Astrocyte of the spinal cord (primary cell): Measurements from ENCODE around the gene DUSP18.
A peak's percentile ranks its signal among the peaks of the same experiment; 100 is the strongest.
"Not testable (repeated sequence)": the region's sequence is repeated elsewhere in the genome, so short reads cannot be mapped to it uniquely, and the experiment has no call there.

Experiments used
- DNase-seq: peaks from one replicate; pipeline ENCODE4 v3.0.0; 2011; ENCODE audit warnings: low read depth, low spot score
- H3K4me3 ChIP-seq: 2 replicates; pipeline ENCODE4 v1.5.1; 2011; ENCODE audit warnings: low read depth, mild to moderate bottlenecking, low read length, moderate library complexity
- CTCF ChIP-seq: IDR thresholded peaks from 2 replicates; pipeline ENCODE4 v1.5.1; 2012; ENCODE audit warnings: low read depth, mild to moderate bottlenecking, low read length, inconsistent platforms
- in situ Hi-C: cut with HindIII; loops from 2 replicates; pipeline ENCODE4 v1.10.0; 2017; ENCODE audit warnings: low sequenced_read_pairs

Gene DUSP18

GRCh38 chr22:30635273-30636225, 32.1 kb downstream of the DUSP18 start, which contains the start of gene SLC35E4:
SLC35E4 (plus strand) TSS chr22:30635781; CDS start chr22:30636451, 670 bp downstream.
- peak; percentile 31 for TF ChIP-seq CTCF
- peak; percentile 92 for DNase-seq
- in situ Hi-C loops, result no loop called here
- peak within 1 kb of the TSS; percentile 44 for H3K4me3 ChIP-seq

- peak; percentile 86 for DNase-seq
- peak overlapping the region; percentile 41 for H3K4me3 ChIP-seq
- peak; percentile 93 for TF ChIP-seq CTCF
- in situ Hi-C loops, result no loop called here
Observed at GRCh38 chr22:30634471-30635233, 33.0 kb downstream of the DUSP18 start.

GRCh38 chr22:30631469-30631868, 36.2 kb downstream of the DUSP18 start:
- in situ Hi-C loops, DNase-seq, H3K4me3 ChIP-seq: not testable (repeated sequence)

GRCh38 chr22:30628491-30628890, 39.2 kb downstream of the DUSP18 start:
- DNase-seq, result no peak
- no peak overlapping the region for H3K4me3 ChIP-seq
- in situ Hi-C loops, result no loop called here
- TF ChIP-seq CTCF, result no peak

- no peak for TF ChIP-seq CTCF
- no peak for DNase-seq
- in situ Hi-C loops, result no loop called here
- no peak overlapping the region for H3K4me3 ChIP-seq
Observed at GRCh38 chr22:30627471-30627870, 40.2 kb downstream of the DUSP18 start.

GRCh38 chr22:30626413-30626812, 41.3 kb downstream of the DUSP18 start:
- H3K4me3 ChIP-seq, result no peak overlapping the region
- DNase-seq, result no peak
- TF ChIP-seq CTCF, result no peak
- in situ Hi-C loops, result no loop called here

- DNase-seq, H3K4me3 ChIP-seq, in situ Hi-C loops: not testable (repeated sequence)
Observed at GRCh38 chr22:30619909-30620308, 47.8 kb downstream of the DUSP18 start.
